NCI-H128 (cell line): Measurements from ENCODE around the gene NME7.
"Not testable (repeated sequence)": the region's sequence is repeated elsewhere in the genome, so short reads cannot be mapped to it uniquely, and the experiment has no call there.

Source experiments
- DNase-seq: peaks from one replicate; lab custom pipeline; 2025; ENCODE audit not compliant: unreplicated experiment; lab: John Stamatoyannopoulos, UW

NME7 gene

GRCh38 chr1:169305948-169306347 lies 61.6 kb downstream of the NME7 start:
- DNase-seq: no peak

- DNase-seq: no peak
Measured at GRCh38 chr1:169305356-169305755, 62.2 kb downstream of the NME7 start.

- DNase-seq: no peak
Measured at GRCh38 chr1:169300854-169301253, 66.7 kb downstream of the NME7 start.

GRCh38 chr1:169298441-169298840 lies 69.2 kb downstream of the NME7 start:
- no peak for DNase-seq

GRCh38 chr1:169295846-169296245 lies 71.8 kb downstream of the NME7 start:
- DNase-seq: no peak

GRCh38 chr1:169295425-169295824 lies 72.2 kb downstream of the NME7 start:
- no peak for DNase-seq

- no peak for DNase-seq
Measured at GRCh38 chr1:169289016-169289415, 78.6 kb downstream of the NME7 start.

GRCh38 chr1:169288011-169288414 lies 79.6 kb downstream of the NME7 start:
- DNase-seq: no peak

GRCh38 chr1:169287280-169287679 lies 80.3 kb downstream of the NME7 start:
- DNase-seq: no peak

GRCh38 chr1:169281562-169281961 lies 86.0 kb downstream of the NME7 start:
- DNase-seq: not testable (repeated sequence)

GRCh38 chr1:169271098-169271497 lies 96.5 kb downstream of the NME7 start:
- DNase-seq: no peak

GRCh38 chr1:169266133-169266532 lies 101.5 kb downstream of the NME7 start:
- no peak for DNase-seq

- DNase-seq: no peak
Measured at GRCh38 chr1:169263059-169263458, 104.5 kb downstream of the NME7 start.

GRCh38 chr1:169261884-169262283 lies 105.7 kb downstream of the NME7 start:
- no peak for DNase-seq

- DNase-seq: no peak
Measured at GRCh38 chr1:169260478-169261151, 107.0 kb downstream of the NME7 start.

- DNase-seq: no peak
Measured at GRCh38 chr1:169259816-169260215, 107.8 kb downstream of the NME7 start.

- no peak for DNase-seq
Measured at GRCh38 chr1:169250795-169251194, 116.8 kb downstream of the NME7 start.

- DNase-seq: no peak
Measured at GRCh38 chr1:169250022-169250421, 117.6 kb downstream of the NME7 start.

GRCh38 chr1:169249611-169250010 lies 118.0 kb downstream of the NME7 start:
- DNase-seq: no peak

GRCh38 chr1:169245706-169246105 lies 121.9 kb downstream of the NME7 start:
- no peak for DNase-seq

GRCh38 chr1:169240449-169241232 lies 127.0 kb downstream of the NME7 start:
- no peak for DNase-seq

GRCh38 chr1:169236880-169237279 lies 130.7 kb downstream of the NME7 start:
- DNase-seq: no peak

- no peak for DNase-seq
Measured at GRCh38 chr1:169236143-169236542, 131.5 kb downstream of the NME7 start.
